ENCODE results near the gene DCX.

Gene DCX

GRCh38 chrX:111411983-111412382 is at the start of gene DCX:
TSS of gene DCX (minus strand) at chrX:111412192. CDS start at chrX:111410398, 1,794 bp downstream.
- DNase-seq (ENCODE audit: low read depth): no peak
- H3K4me3 ChIP-seq (ENCODE audit: control insufficient read depth, low read depth, low read length): no peak within 1 kb of the TSS
- TF ChIP-seq, protein P1, sequence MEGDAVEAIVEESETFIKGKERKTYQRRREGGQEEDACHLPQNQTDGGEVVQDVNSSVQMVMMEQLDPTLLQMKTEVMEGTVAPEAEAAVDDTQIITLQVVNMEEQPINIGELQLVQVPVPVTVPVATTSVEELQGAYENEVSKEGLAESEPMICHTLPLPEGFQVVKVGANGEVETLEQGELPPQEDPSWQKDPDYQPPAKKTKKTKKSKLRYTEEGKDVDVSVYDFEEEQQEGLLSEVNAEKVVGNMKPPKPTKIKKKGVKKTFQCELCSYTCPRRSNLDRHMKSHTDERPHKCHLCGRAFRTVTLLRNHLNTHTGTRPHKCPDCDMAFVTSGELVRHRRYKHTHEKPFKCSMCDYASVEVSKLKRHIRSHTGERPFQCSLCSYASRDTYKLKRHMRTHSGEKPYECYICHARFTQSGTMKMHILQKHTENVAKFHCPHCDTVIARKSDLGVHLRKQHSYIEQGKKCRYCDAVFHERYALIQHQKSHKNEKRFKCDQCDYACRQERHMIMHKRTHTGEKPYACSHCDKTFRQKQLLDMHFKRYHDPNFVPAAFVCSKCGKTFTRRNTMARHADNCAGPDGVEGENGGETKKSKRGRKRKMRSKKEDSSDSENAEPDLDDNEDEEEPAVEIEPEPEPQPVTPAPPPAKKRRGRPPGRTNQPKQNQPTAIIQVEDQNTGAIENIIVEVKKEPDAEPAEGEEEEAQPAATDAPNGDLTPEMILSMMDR (conservative IDR thresholded peaks at IDR 0.05; ENCODE audit: control insufficient read depth, insufficient read depth, low read depth, low read length): no peak

DNA sequence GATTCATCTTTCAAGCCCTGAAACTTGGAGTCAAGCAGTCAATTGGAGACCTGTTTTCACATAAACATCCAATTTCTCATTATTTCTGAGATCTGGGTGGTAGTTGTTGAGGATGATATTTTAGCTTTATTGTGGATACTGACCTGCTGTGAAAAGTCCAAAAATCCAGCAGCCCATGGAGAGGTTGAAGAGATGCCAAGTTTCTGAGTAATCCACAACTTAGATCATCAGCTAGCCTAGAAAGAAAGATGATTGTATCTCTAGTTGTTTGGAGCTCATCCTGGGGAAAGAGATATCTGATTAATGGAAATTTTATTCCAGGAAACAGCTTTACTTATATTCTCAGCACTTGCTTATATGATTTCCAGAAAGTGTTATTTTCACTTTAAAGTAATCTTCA is 48.6 kb upstream of the DCX start:
- peak; percentile 28 for DNase-seq (ENCODE audit: low read depth)
- H3K4me3 ChIP-seq (ENCODE audit: control insufficient read depth, low read depth, low read length): no peak overlapping the region
- TF ChIP-seq, protein P1 (conservative IDR thresholded peaks at IDR 0.05; ENCODE audit: control insufficient read depth, insufficient read depth, low read depth, low read length): no peak

- no peak overlapping the region for H3K4me3 ChIP-seq (ENCODE audit: control insufficient read depth, low read depth, low read length)
- DNase-seq (ENCODE audit: low read depth): peak; percentile 25
- TF ChIP-seq, protein P1 (conservative IDR thresholded peaks at IDR 0.05; ENCODE audit: control insufficient read depth, insufficient read depth, low read depth, low read length): peak; percentile 32
These were observed 35.3 kb upstream of the DCX start for GRCh38 chrX:111447298-111447697.

- peak; percentile 62 for DNase-seq (ENCODE audit: low read depth)
- no peak overlapping the region for H3K4me3 ChIP-seq (ENCODE audit: control insufficient read depth, low read depth, low read length)
- TF ChIP-seq, protein P1 (conservative IDR thresholded peaks at IDR 0.05; ENCODE audit: control insufficient read depth, insufficient read depth, low read depth, low read length): peak; percentile 66
These were observed 33.5 kb upstream of the DCX start for GRCh38 chrX:111445485-111445884.

- TF ChIP-seq, protein P1 (conservative IDR thresholded peaks at IDR 0.05; ENCODE audit: control insufficient read depth, insufficient read depth, low read depth, low read length): no peak
- no peak for DNase-seq (ENCODE audit: low read depth)
- H3K4me3 ChIP-seq (ENCODE audit: control insufficient read depth, low read depth, low read length): no peak overlapping the region
These were observed 32.9 kb upstream of the DCX start for GRCh38 chrX:111444881-111445280.

- no peak for DNase-seq (ENCODE audit: low read depth)
- no peak overlapping the region for H3K4me3 ChIP-seq (ENCODE audit: control insufficient read depth, low read depth, low read length)
- TF ChIP-seq, protein P1 (conservative IDR thresholded peaks at IDR 0.05; ENCODE audit: control insufficient read depth, insufficient read depth, low read depth, low read length): no peak
These were observed 32.0 kb upstream of the DCX start for GRCh38 chrX:111443946-111444345.

GRCh38 chrX:111442791-111443190 is 30.8 kb upstream of the DCX start:
- no peak for DNase-seq (ENCODE audit: low read depth)
- H3K4me3 ChIP-seq (ENCODE audit: control insufficient read depth, low read depth, low read length): no peak overlapping the region
- TF ChIP-seq, protein P1 (conservative IDR thresholded peaks at IDR 0.05; ENCODE audit: control insufficient read depth, insufficient read depth, low read depth, low read length): no peak

Measured in fibroblast of mammary gland (primary cell).